Measurements from ENCODE around the gene POLR3H.
A peak's percentile ranks its signal among the peaks of the same experiment; 100 is the strongest.

DNA sequence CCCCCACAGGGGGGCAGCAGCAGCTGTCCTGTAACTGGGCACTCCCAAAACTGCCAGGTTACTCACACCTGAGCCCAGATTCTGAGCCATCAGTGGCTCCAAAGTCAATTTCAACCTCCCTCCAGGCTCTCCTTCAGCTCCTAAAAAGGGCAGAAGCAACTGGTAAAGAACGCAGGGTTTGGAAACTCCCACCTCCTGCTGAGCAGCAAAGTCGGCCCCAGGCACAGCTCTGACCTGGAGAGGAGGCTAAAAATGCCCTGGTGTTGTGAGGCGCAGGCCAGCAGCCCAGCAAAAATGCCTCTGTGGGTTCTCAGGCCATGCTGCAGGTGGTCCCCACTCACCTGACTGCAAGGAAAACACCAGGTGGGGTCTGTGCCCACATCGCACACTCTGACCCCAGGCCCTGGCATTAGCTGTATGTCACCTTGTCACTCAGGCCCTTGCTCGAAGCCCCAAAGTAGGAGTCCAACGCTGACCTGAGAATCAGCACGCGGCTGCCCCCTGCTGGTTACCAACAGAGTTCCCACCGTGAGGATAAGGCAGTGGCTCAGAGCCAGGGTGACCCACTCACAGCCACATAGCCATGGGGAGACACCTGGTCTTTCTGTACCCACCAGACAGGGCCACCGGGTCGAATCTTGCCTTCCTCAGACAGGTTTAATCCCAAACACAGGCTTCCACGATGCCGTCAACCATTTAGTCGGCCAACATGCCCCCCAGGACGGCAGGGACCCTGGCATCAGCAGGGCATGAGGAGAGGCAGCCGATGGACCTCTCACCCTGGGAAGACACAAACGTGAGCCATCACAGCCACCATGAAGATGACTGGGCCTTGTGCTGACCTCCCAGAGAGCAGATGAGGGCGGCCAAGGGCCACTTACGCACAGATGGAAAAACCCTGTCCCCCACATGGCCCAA, 11.1 kb downstream of the POLR3H start:
- TF ChIP-seq CTCF (conservative IDR thresholded peaks at IDR 0.05) (peak; percentile 93), EZH2 (IDR thresholded peaks at IDR 0.05; ENCODE audit: low read depth) (no peak)

All from PC-9 (cell line).